Activated CD8-positive, alpha-beta T cell treated with anti-CD3 and anti-CD28 coated beads for 36 hours (primary cell): ENCODE results near the gene ADCYAP1. TPM values are rescaled to one million over a fixed set of nuclear protein-coding genes. Genes with fewer than 3 reads are reported as not detected.

Source experiments
- ATAC-seq: fragments of 200-7000 bp; cut with Tn5 transposase; one replicate; pipeline ENCODE4 v1.10.0; 2021; ENCODE audit warnings: mild to moderate bottlenecking, moderate library complexity
- CTCF ChIA-PET: fragments of 350-600 bp; sonication (Branson Sonifier 250); formaldehyde crosslinking; loops from one replicate; lab custom pipeline; 2021; ENCODE audit warnings: antibody characterized with exemption; lab: Charles Lee
- POLR2A ChIA-PET: fragments of 350-600 bp; sonication (Branson Sonifier 250); formaldehyde crosslinking; loops from one replicate; lab custom pipeline; 2021; ENCODE audit warnings: antibody characterized with exemption; lab: Charles Lee
- DNase-seq: peaks from one replicate; pipeline ENCODE4 v3.0.0-alpha.2; 2020
- H3K27ac Mint-ChIP-seq: one replicate; pipeline ENCODE4 v1.8.0; 2021; ENCODE audit warnings: mild to moderate bottlenecking, mixed read lengths
- H3K27me3 Mint-ChIP-seq: one replicate; pipeline ENCODE4 v1.8.0; 2021; ENCODE audit warnings: mixed read lengths
- H3K36me3 Mint-ChIP-seq: one replicate; pipeline ENCODE4 v1.8.0; 2021; ENCODE audit warnings: low read depth, mixed read lengths
- H3K4me1 Mint-ChIP-seq: one replicate; pipeline ENCODE4 v1.8.0; 2021; ENCODE audit warnings: low read depth, mixed read lengths
- H3K4me3 Mint-ChIP-seq: one replicate; pipeline ENCODE4 v1.8.0; 2021; ENCODE audit warnings: mild to moderate bottlenecking, moderate library complexity, mixed read lengths
- H3K9me3 Mint-ChIP-seq: one replicate; pipeline ENCODE4 v1.8.0; 2021; ENCODE audit warnings: mixed read lengths
- intact Hi-C: fragments of 100-400 bp; cut with micrococcal nuclease; formaldehyde crosslinking; loops from one replicate; pipeline ENCODE4 v1.10.0; 2022
- total RNA-seq, 2 experiments: library from RNA; stranded (reverse); gene quantifications; one replicate each; pipeline ENCODE4 v1.2.3, GENCODE V29; 2021
- TF ChIP-seq, protein P1 (sequence below): fragments of 200-600 bp; IDR thresholded peaks from one replicate; pipeline ENCODE4 v1.8.0; 2022; ENCODE audit warnings: antibody characterized with exemption, mild to moderate bottlenecking

Gene ADCYAP1
- total RNA-seq, 2 experiments from 2014 or later, result not detected

DNA sequence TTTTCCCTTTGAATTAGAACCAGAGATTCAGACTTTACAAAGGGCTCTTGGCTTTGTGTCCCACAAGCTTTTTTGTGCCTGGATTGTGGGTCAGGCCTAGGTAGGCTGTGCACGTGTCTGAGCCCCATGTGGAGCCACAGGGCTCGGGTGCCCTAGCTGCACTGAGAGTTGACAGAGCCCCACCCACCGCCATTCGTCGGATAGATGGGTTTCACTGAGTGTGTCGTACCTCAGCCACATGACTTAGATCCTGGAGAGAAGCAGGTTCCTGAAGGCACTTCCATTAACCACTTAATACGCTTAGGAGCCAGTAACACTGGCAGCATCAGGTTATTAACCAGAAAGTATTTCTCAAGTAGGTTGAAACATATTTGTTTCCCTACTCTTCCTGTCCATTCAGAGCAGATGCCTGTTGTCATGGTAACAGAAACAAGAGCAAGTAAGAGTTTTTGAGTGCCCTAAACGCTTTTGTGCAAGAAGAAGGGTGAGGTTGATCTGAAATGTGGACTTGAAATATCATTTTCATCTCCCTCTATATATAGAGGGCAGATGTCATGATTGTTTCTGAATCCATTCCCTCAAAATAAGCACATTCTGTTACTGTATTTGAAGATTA, 30.0 kb downstream of the ADCYAP1 start:
- no peaks in the 10 kb centered on the region for H3K4me1 Mint-ChIP-seq
- no peak overlapping the region for H3K4me3 Mint-ChIP-seq
- CTCF ChIA-PET, result no interaction called here
- intact Hi-C loops, result no loop called here
- DNase-seq, result no peak
- TF ChIP-seq, protein P1, sequence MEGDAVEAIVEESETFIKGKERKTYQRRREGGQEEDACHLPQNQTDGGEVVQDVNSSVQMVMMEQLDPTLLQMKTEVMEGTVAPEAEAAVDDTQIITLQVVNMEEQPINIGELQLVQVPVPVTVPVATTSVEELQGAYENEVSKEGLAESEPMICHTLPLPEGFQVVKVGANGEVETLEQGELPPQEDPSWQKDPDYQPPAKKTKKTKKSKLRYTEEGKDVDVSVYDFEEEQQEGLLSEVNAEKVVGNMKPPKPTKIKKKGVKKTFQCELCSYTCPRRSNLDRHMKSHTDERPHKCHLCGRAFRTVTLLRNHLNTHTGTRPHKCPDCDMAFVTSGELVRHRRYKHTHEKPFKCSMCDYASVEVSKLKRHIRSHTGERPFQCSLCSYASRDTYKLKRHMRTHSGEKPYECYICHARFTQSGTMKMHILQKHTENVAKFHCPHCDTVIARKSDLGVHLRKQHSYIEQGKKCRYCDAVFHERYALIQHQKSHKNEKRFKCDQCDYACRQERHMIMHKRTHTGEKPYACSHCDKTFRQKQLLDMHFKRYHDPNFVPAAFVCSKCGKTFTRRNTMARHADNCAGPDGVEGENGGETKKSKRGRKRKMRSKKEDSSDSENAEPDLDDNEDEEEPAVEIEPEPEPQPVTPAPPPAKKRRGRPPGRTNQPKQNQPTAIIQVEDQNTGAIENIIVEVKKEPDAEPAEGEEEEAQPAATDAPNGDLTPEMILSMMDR, result no peak
- H3K9me3 Mint-ChIP-seq, result no peaks in the 10 kb centered on the region
- no peak overlapping the region for H3K27ac Mint-ChIP-seq
- H3K27me3 Mint-ChIP-seq, result peaks cover 11% of the 10 kb centered on the region
- no peak for ATAC-seq
- POLR2A ChIA-PET, result no interaction called here
- no peaks in the 10 kb centered on the region for H3K36me3 Mint-ChIP-seq

DNA sequence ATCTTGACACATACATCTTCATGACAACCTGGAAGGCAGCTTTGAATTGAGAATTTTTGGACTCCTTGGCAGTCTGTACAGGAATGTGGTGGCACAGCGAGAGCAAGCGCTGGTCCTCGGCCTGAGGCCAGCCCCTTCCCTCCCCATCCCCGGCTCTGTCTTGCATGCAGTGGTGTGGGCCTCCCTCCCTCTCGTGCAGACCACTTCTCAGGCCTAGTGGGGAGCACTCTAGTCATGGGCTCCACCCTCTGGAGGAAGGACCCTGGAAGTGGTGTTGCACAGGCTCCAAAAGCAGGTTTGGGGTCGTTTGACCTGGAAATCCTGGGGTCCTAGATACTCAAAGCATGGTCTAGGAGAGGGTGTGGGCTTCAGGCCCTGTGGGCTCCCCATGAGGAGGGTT, 32.3 kb downstream of the ADCYAP1 start:
- intact Hi-C loops, result no loop called here
- H3K4me1 Mint-ChIP-seq, result no peaks in the 10 kb centered on the region
- POLR2A ChIA-PET, result no interaction called here
- H3K27me3 Mint-ChIP-seq, result peaks cover 5% of the 10 kb centered on the region
- CTCF ChIA-PET, result no interaction called here
- DNase-seq (no peak), ATAC-seq (no peak)
- no peaks in the 10 kb centered on the region for H3K9me3 Mint-ChIP-seq
- TF ChIP-seq, protein P1, result no peak
- no peak overlapping the region for H3K4me3 Mint-ChIP-seq
- H3K36me3 Mint-ChIP-seq, result no peaks in the 10 kb centered on the region
- no peak overlapping the region for H3K27ac Mint-ChIP-seq

DNA sequence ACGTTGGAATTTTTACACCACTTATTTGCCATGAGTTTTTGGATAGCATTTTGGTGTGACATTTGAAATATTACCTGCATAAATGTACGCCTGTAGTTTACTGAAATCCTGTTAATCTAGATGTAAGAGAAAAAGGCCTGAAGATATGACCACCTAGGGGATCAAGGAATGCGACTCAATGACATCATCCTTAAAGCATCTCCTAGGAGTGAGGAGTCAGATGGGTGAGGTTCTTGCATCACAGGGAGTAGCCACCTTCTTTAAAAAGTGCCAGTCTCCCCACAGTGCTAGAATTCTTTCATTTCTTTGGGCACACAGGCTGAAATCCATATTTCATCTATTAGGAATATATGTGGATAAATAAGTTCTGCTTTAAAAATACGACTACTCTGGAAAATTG, 34.5 kb downstream of the ADCYAP1 start:
- no peaks in the 10 kb centered on the region for H3K9me3 Mint-ChIP-seq
- DNase-seq, result no peak
- peaks cover 5% of the 10 kb centered on the region for H3K27me3 Mint-ChIP-seq
- H3K27ac Mint-ChIP-seq, result no peak overlapping the region
- no peak overlapping the region for H3K4me3 Mint-ChIP-seq
- TF ChIP-seq, protein P1, result no peak
- ChIA-PET POLR2A (no interaction called here), CTCF (interaction anchor here (1.0 kb wide), 1 partner anchor 74 kb away, joined by 3 read pairs; no protein-coding TSS in a partner anchor)
- H3K36me3 Mint-ChIP-seq, result no peaks in the 10 kb centered on the region
- intact Hi-C loops, result no loop called here
- H3K4me1 Mint-ChIP-seq, result no peaks in the 10 kb centered on the region
- no peak for ATAC-seq

DNA sequence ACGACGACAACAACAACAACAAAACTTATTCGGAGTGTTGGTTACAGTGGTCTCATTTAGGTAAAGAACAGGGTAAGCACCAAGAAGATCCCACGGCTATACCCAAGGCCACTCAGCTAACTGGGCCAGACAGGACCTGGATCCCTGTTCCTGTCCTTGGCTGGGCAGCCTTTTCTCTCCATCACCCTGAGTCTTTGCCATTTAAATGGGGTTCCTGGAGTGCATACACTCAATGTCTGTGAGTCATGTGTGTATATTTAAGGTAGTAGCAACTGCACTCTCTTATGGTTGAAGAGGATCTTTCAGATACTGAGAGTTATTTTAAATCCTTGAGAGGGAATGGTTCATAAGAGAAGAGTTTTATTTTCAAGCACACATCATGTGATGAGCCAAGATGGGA, 35.3 kb downstream of the ADCYAP1 start:
- ChIA-PET CTCF (no interaction called here), POLR2A (interaction anchor here (0.9 kb wide), 1 partner anchor 25 kb away, joined by 3 read pairs; no protein-coding TSS in a partner anchor)
- Mint-ChIP-seq H3K4me3 (no peak overlapping the region), H3K27me3 (peaks cover 2% of the 10 kb centered on the region), H3K9me3 (no peaks in the 10 kb centered on the region), H3K27ac (no peak overlapping the region), H3K36me3 (no peaks in the 10 kb centered on the region), H3K4me1 (no peaks in the 10 kb centered on the region)
- DNase-seq, result no peak
- intact Hi-C loops, result no loop called here
- no peak for ATAC-seq
- TF ChIP-seq, protein P1, result no peak

DNA sequence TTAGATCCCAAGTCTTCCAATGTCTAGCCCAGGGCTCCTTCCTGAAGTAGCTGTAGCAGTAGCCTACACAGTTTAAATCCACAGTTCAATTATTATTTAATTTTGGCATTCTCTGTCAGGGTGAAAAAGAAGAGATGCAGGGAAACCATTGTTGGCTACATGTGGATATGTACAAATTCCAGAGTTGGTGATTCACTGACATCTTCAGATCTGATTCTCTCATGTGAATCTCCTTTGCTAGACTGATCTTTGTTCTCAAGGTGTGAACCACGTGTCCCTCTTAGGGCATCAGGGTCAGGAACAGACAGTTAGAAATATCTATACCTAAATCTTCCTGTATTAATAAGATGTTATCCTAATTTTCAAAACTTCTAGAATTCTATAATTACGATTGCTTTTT, 36.7 kb downstream of the ADCYAP1 start:
- H3K27me3 Mint-ChIP-seq, result peaks cover 2% of the 10 kb centered on the region
- H3K4me1 Mint-ChIP-seq, result no peaks in the 10 kb centered on the region
- CTCF ChIA-PET, result interaction anchor here (1.3 to 1.5 kb wide), 2 partner anchors 8 to 9 kb away, joined by 3 read pairs; no protein-coding TSS in a partner anchor
- intact Hi-C loops, result no loop called here
- H3K36me3 Mint-ChIP-seq, result no peaks in the 10 kb centered on the region
- ATAC-seq (no peak), DNase-seq (no peak)
- no peaks in the 10 kb centered on the region for H3K9me3 Mint-ChIP-seq
- H3K27ac Mint-ChIP-seq, result no peak overlapping the region
- H3K4me3 Mint-ChIP-seq, result no peak overlapping the region
- POLR2A ChIA-PET, result no interaction called here
- TF ChIP-seq, protein P1, result no peak
